Renal cortical epithelial cell (primary cell): ENCODE measurements around the gene SCD. TPM values are rescaled to one million over a fixed set of nuclear protein-coding genes. Genes with fewer than 3 reads are reported as not detected.

Source experiments
- DNase-seq: peaks from one replicate; pipeline ENCODE4 v3.0.0-alpha.2; 2011; ENCODE audit warnings: low read depth
- total RNA-seq: library from RNA; depleted of rRNA; stranded (reverse); fragments of >200 nt; gene quantifications from 2 replicates; pipeline ENCODE4 v1.2.3, GENCODE V29; 2014

The SCD gene
- total RNA-seq, 1 donor from 2014 or later = 44.7 TPM

DNA sequence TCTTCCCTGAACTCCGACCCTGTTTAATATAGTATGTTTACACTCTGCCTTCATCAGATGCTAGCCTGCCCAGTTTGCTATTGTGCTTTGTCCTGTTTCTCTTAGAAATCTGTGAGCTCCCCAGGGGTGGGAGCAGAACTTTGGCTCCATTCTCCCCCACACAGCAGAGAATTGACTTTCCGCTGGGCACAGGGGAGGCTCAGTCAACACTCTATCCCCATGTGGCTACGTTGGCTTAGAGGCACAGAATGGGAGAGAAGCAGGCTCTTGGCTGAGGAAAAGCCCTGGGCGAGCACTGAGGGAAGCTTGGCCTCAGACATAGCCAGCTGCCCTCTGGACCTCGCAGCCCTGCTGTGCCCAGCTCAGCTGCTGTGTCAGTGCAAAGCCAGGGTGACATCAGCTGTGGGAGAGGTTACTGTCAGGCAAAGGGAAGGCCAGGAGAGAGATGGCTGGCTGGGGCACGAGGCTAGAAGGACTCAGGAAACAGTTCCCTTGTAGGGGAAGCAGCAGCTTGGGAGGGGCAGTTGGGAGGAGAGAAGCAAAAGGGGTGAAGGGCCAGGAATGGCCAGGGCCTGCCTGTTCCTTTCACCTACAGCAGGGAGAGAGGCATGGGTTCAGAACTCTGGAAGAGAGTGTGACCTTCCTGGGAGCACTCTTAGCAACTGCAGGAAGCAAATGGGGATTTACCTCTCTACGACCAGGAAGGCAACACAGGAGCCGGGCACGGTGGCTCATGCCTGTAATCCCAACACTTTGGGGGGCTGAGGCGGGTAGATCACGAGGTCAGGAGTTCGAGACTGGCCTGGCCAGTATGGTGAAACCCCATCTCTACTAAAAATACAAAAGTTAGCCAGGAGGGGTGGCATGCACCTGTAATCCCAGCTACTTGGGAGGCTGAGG, 5.8 kb upstream of the SCD start:
- DNase-seq = no peak

DNA sequence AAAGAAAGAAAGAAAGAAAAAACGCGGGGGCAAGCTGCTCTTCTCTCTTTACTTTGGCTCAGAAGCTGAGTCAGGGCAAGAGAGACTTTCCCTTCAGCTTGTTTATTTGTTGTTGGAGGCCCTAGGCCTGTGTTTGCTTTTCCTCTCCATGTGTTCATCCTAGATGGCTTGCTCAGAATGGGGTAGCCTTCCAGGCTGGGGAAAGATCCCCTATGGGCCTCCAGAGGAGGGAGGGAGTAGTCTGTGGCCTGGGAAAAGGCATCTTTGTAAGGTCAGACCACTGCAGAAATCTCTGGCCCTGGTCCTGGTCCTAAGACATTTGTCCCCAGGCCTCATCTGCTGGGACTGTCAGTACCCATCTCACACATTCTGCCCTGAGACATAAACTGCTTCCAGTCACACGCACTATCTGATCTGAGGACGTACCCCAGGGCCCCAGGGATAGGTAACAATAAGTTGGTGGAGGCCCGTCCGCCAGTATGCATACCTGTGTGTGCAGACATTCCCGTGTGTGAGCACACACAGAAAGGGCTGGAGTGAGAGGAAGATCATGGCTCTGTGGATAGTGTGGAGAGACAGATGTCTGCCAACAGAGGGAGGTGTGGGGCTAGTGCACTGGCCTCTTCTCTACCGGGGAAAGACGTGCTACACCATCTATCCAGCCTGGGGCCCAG, 4.9 kb upstream of the SCD start:
- peak; percentile 52 for DNase-seq

DNA sequence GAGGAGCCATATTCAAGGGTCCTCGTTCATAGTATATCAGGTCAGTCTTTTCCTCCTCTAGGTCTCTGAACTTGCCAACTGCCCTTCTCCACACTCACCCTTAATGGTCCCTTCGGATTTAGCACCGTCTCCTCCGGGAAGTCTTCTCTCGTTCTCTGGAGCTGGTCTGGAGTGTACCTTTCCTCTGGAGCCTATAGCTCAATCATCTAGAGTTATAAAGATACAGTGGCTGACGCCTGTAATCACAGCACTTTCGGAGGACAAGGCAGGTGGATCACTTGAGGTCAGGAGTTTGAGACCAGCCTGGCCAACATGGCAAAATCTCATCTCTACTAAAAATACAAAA, 4.4 kb upstream of the SCD start:
- no peak for DNase-seq

- no peak for DNase-seq
Measured at GRCh38 chr10:100344241-100344788, 2.7 kb upstream of the SCD start.

DNA sequence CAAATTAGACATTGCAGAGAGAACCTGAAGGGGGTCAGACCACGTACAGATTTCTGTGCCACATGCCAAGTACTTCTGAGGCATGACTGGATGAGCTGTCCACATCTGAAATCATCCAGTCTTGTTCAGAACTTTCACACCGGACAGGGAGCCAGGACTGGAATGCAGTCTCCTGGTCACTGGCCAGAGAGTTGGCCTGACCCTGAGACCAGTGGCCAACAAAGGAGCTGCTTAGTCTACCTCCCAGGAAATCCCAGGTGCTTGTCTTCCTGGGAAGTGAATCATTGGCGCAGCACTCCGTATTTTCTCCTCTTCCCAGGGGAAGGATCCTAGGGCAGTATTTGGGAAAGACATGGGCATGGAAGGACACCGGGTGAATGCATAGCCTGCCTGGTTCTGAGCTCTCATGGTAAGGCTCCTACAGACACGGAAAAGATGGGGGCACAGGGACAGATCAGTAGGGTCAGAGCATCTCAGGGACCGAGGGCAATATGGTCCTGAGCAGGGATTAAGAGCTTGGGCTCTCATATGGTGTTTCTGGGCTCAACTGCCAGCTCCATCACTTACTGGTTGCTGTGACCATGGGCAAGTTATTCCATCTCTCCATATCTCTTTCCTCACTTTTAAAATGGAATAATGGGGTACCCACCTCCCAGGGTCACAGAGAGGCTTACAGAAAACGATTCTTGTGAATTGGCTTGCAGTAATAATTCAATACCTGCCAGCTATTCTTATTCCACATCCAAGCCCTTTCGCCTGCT, 1.3 kb upstream of the SCD start:
- peak; percentile 92 for DNase-seq

- DNase-seq = peak; percentile 47
Measured at GRCh38 chr10:100346351-100346764, 675 bp upstream of the SCD start.

- DNase-seq = no peak
Measured at GRCh38 chr10:100347568-100348195, 649 bp downstream of the SCD start.

GRCh38 chr10:100348389-100348927, 1.4 kb downstream of the SCD start:
- DNase-seq = peak; percentile 73

DNA sequence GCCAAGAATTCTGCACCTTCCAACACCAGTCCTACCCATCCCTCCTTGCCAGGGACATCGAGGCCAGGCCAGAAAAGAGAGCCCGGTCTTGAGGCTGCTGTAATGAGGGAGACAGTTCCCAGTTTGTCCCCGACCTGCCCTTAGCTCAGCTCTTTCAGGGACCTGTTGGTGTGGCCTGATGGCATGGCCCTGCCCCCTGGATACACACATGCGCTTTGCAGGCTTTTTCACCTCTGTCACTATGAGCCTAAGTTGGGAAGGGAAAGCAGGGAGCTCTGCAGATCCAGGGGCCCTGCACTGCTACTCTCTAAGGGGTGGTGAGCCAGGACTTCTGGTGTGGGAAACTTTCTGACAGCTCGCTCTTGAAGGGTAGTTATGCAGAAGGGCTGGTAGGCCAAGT, 2.1 kb downstream of the SCD start:
- no peak for DNase-seq

DNA sequence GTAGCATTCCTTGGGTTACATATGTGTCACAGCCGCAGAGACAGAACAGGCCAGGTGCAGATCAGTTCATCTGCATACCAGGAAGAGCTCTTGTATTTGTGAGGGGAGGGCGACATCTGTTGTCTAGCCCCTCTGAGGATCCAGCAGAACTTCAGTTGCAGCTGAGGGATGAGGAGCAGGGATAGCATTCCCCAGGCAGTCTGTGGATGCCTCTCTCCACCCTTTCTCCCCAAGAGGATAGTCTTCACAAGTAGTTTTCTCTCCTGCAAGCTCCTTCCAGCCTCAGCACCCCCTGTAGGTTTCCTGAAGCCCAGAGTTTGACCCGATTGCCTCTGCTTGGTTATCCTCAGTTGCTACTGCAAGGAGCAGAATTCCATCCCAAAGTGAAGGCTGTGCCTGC, 2.6 kb downstream of the SCD start:
- no peak for DNase-seq

DNA sequence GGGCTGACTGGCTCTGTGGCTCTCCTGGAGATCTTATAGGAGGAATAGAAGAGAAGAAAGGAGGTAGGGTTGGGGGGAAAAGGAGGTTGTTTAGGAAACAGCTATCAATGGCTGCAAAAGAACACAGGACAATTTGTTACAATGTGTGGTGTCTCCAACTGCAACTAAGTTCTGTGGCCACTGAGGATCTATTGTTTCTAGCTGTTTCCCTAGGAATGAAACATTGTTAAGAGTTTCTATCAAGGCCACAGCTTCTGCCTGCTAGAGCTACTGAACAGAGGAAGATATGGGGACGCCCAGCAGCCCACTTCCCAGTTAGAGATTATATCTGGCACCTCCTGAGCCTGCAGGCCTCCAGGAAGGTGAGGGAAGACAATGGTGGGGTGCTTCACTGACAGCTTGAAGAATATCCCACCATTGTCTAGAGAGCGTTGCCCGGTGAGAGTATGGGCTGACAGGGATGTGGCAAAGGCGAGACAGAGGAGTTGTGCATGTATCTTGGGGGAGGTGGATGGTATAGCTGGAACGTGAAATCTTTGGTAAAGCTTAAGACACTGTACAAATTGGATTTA, 4.0 kb downstream of the SCD start:
- no peak for DNase-seq

DNA sequence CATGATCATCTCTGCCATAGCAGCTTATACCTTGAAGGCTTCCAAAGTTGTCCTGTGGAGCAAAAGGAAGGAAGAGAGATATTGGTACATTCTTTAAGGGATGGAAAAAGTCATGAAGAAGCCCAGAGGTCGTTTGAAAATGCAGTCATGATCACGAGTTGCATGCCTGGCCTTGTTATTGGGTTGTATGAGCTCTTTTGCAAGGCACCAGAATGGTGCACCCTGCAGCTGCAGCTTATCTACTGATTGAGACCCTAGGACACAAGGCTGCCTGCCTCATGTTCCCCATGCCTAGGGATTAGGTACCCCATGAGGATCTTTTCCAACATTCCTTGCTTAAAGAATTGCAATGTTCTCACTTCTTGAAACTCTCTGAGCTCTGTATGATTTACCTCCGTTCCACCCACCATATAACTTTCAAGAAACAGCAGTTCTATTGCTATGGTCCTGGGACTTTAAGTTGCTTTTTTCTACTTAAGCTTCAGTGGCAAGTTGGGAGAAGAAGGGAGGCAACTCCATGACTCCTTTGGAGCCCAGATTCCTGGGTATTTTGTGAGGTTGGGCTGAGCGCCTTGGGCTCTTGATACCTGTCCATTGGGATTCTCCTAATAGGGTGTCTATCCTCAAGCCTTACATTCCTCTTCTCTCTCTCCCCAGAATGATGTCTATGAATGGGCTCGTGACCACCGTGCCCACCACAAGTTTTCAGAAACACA, 6.9 kb downstream of the SCD start:
- DNase-seq = no peak

DNA sequence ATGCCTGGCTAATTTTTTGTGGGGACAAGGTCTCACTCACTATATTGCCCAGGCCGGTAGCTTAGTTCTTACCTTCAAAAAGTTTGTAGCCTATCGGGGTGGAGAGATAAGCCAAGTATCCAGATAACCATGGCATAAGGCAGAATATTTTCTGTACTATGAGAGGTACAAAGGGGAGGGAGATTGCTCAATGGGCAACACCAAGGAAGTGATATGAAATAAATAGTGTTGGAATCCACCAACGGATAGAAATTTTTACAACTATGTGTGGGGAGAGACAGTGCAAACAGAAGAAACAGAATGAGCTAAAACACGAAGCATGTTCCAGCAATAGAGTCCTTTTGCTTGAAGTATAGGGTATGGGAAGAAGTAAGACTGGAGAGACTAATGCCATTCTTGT, 8.1 kb downstream of the SCD start:
- DNase-seq = no peak

- DNase-seq = no peak
Measured at GRCh38 chr10:100356067-100357017, 9.3 kb downstream of the SCD start.

DNA sequence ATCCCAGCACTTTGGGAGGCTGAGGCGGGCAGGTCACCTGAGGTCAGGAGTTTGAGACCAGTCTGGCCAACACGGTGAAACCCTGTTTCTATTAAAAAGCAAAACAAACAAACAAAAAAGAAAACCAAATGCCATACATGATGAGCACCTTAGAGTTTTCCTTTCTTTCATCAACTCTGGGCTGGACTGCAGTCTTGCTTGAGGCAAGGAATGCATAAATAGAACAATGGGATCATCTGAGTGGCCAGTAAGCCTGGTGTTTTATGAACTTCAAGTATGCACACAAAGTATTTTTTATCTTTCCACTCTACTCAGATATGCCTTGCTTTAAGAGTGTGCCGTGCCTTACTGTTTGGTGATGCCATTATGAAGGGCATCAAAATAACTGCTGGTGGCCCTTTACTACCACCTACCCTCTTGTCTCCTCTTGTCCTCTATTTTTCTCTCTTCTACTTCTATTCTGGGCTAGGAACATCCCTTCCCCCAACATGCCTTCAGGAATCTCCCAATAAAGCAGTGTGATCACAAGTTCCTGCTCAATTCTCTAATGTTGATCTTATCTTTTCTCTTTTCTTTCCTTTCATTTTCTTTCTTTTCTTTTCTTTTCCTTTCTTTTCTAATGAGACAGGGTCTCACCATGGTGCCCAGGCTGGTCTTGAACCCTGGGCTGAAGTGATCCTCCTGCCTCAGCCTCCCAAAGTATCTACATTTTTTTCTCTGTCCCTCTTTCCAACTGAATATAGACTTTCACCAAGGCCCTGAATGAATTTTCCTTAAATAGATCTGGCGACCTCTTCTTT, 10.2 kb downstream of the SCD start:
- no peak for DNase-seq

GRCh38 chr10:100359030-100359432, 12.0 kb downstream of the SCD start:
- no peak for DNase-seq

- no peak for DNase-seq
Measured at GRCh38 chr10:100359529-100360150, 12.6 kb downstream of the SCD start.

GRCh38 chr10:100360234-100360633, 13.2 kb downstream of the SCD start:
- no peak for DNase-seq
